Activated naive CD4-positive, alpha-beta T cell treated with anti-CD3 and anti-CD28 coated beads, Interleukin-2, amount 50 U/mL, for 72 hours (primary cell): Measurements from ENCODE around the gene RBP3. TPM values are rescaled to one million over a fixed set of nuclear protein-coding genes. Genes with fewer than 3 reads are reported as not detected.
"Not testable (repeated sequence)": the region's sequence is repeated elsewhere in the genome, so short reads cannot be mapped to it uniquely, and the experiment has no call there.

Experiments
- ATAC-seq, 2 donors: fragments of 150-1000 bp; cut with Tn5 transposase; 2 replicates each; pipeline ENCODE4 v1.10.0; 2021; ENCODE audit warnings: mild to moderate bottlenecking in 2 of 2, moderate library complexity in 2 of 2
- DNase-seq, 2 donors: peaks; one replicate each; pipeline ENCODE4 v3.0.0; 2021 to 2022; ENCODE audit warnings: low spot score in 2 of 2
- H3K27ac Mint-ChIP-seq, 2 donors: one replicate each; pipeline ENCODE4 v1.8.0; 2022; ENCODE audit warnings: mild to moderate bottlenecking in 2 of 2, mixed read lengths in 2 of 2
- H3K36me3 Mint-ChIP-seq, 2 donors: one replicate each; pipeline ENCODE4 v1.8.0; 2022; ENCODE audit warnings: mixed read lengths in 2 of 2
- H3K9me3 Mint-ChIP-seq, 2 donors: one replicate each; pipeline ENCODE4 v1.8.0; 2022; ENCODE audit warnings: mixed read lengths in 2 of 2
- total RNA-seq, 2 donors: library from RNA; stranded (reverse); gene quantifications; one replicate each; pipeline ENCODE4 v1.2.3, GENCODE V29; 2022

The RBP3 gene
- total RNA-seq, 2 donors from 2014 or later, result not detected

DNA sequence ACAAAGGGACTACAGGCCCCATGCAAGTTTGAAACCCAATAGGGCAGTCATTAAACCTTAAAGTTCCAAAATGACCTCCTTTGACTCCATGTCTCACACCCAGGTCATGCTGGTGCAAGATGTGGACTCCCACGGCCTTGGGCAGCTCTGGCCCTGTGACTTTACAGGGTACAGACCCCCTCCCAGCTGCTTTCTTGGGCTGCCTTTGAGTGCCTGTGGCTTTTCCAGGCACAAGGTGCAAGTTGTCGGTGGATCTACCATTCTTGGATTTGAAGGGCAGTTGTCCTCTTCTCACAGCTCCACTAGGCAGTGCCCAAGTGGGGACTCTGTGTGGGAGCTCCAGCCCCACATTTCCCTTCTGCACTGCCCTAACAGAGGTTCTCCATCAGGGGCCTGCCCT lies 37.9 kb downstream of the RBP3 start:
- H3K27ac Mint-ChIP-seq, ATAC-seq, DNase-seq, H3K9me3 Mint-ChIP-seq: not testable (repeated sequence)
- peaks cover 0 to 15% of the 10 kb centered on the region in 2 donors for H3K36me3 Mint-ChIP-seq

DNA sequence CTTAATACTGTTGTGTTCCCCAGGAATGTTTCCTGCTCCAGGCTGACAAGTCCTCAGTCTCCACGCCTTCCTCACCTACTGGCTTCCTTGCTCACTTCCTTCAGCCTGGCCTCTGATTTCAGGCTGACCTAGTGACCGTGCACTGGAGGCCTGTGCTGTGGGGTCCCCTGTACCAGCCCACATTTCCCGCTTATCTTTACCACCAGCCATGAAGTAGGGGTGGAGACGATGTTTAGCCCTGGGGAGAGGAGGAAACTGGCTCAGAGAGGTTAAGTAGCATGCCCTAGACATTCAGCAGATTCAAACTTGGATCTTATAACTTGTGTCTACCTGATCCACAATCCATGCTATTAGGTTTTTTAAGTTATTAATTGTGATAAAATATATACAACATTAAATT lies 40.7 kb downstream of the RBP3 start:
- peaks cover 4 to 8% of the 10 kb centered on the region in 2 donors for H3K9me3 Mint-ChIP-seq
- H3K27ac Mint-ChIP-seq, result no peak overlapping the region
- no peak for ATAC-seq
- no peak for DNase-seq
- peaks cover 0 to 15% of the 10 kb centered on the region in 2 donors for H3K36me3 Mint-ChIP-seq

DNA sequence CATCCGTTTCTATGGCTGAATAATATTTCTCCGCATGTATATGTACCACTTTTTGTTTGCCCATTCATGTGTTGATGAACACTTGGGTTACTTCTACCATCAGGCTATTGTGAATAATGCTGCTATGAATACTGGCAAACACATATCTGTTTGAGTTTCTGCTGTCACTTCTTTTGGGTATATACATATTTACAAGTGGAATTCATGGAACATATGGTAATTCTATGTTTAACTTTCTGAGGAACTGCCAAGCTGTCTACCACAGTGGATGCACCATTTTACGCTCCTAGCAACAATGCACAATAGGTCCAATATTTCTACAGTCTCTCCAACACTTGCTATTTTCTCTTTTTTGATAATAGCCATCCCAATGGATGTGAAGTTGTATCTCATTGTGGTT lies 41.5 kb downstream of the RBP3 start:
- DNase-seq (no peak), ATAC-seq (no peak)
- peaks cover 0 to 15% of the 10 kb centered on the region in 2 donors for H3K36me3 Mint-ChIP-seq
- peaks cover 4 to 8% of the 10 kb centered on the region in 2 donors for H3K9me3 Mint-ChIP-seq
- no peak overlapping the region for H3K27ac Mint-ChIP-seq

DNA sequence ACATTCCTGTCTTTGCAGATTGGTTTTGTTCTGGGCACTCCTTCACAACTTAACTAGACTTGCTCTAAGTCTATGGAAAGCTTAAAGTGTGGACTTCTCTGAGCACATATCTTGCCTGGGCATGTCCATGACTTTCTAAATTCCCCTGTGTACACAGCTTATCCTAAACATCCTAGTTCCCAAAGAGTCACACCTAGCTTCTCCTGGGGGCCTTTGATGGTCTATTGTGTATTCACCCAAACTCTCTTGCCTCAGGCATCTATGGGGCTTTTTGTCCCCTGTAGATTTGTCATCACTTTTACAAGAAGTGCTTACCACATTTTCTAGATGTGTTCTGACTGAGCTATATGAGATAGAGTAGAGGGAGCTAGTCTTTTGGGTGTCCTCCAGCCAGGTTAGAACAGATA lies 48.2 kb downstream of the RBP3 start:
- H3K27ac Mint-ChIP-seq, result peak overlapping the region in 1 of 2 donors; percentile 30
- peak; percentile 44 to 57 for ATAC-seq

DNA sequence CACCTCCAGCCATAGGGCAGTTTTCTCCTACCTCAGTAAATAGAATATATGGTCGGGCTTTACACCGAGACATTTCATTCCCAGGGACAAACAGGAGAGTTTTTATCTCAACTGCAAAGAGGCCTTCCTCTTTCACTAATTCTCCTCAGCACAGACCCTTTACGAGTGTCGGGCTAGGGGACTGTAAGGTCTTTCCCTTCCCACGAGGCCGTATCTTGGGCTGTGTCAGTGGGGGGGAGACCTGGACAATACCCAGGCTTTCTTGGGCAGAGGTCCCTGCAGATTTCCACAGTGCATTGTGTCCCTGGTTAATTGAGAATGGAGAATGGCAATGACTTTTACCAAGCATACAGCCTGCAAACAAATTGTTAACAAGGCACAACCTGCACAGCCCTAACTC lies 49.1 kb downstream of the RBP3 start:
- H3K36me3 Mint-ChIP-seq, result no peaks in the 10 kb centered on the region
- no peak overlapping the region for H3K27ac Mint-ChIP-seq
- no peak for DNase-seq
- ATAC-seq, result no peak
- no peaks in the 10 kb centered on the region for H3K9me3 Mint-ChIP-seq

More for the DNA sequence above, 48.2 kb downstream of the RBP3 start:
- Mint-ChIP-seq H3K9me3 (no peaks in the 10 kb centered on the region), H3K36me3 (no peaks in the 10 kb centered on the region)
- no peak for DNase-seq

DNA sequence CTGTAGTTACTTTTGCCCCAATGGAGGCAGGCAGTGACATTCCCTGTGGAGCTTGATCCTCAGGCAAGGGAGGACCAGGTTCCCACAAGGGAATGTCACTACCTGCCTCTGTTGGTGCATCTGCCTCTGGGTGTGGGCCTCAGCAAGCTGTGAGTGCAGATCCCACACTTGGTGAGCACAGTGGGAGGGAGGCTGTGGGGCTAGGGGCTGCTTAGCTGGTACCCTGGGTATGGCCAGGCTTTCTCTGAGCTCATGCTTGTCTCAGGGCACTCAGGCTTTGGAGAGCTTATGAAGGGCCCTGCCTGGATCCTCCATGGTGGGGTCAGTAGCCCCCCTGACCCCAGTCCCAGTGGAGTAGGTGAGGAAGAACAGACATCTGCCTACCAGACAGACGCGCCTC lies 52.1 kb downstream of the RBP3 start:
- DNase-seq (no peak), ATAC-seq (no peak)
- H3K36me3 Mint-ChIP-seq, result no peaks in the 10 kb centered on the region
- no peak overlapping the region for H3K27ac Mint-ChIP-seq
- H3K9me3 Mint-ChIP-seq, result no peaks in the 10 kb centered on the region

DNA sequence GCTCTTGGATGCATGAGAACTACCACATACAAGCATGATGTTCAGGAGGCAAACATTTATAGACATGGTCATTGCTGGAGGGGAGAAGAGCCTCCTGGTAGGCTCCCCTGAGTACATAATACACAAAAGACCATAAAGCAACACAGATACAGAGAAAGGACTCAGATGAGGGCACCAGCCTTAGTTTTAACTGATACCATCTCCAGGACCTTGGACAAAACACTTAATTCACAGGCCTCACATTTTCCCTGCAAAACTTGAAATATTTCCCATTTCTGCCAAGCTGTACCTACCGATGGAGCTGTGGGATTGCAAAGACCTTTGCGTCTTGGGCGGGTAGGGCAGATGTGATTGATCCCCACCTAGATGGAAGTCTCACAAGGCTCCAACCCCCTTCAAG lies 52.6 kb downstream of the RBP3 start:
- Mint-ChIP-seq H3K36me3 (no peaks in the 10 kb centered on the region), H3K27ac (no peak overlapping the region), H3K9me3 (no peaks in the 10 kb centered on the region)
- ATAC-seq, result no peak
- DNase-seq, result no peak

DNA sequence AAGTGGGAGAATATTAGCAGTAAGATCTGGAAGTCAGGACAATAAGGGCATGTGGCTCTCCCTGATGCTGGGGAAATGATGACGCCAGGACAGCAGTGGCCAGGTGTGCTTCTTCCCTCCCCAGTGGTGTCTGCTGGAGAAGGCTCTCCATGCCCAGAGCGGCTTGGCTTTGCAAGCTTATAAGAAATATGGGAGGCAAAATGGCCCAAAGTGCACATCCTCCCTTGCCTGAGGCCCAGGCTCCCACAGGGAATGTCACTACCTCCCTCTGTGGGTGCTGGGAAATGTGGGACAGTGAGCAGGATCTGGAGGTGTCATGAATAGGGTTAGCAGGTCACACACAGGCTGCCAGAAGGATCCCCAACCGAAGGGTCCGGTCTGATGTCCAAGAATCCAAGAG lies 53.0 kb downstream of the RBP3 start:
- Mint-ChIP-seq H3K27ac (no peak overlapping the region), H3K9me3 (no peaks in the 10 kb centered on the region), H3K36me3 (no peaks in the 10 kb centered on the region)
- no peak for DNase-seq
- no peak for ATAC-seq

DNA sequence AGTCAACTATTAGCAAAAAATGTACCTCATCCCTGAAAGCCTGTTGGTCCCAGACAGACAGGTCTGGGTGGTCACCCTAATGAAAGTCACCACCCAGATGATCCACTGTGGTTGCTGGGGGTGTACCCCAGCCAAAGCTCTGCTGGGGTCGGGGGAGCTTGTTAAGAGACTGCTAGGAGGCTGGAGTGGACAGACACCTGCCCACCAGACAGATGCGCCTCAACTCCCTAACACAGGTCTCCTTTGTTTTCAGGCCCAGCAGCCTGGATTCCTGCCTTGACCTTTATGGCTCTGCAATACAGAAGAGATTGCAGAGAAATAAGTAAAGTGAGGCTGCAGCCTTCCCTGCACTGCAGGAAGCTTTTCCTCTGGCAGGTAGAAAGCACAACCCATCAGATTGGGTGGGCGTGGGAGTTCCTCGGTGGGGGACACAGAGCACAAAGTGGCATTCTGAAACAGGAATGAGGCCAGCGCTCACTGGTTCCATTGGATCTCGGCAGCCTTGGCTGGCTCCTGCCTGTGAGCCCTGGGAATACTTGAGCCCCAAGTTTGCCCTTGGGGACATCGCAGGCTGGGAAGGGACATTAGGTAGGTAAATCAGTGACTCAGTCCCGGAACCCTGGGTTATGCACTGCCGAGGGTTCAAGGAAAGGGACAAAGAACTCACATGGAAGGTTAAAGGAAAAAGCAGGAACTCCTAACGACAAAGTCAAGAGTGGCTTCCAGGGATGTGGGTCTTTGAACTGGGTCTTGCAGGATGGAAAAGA lies 53.9 kb downstream of the RBP3 start:
- H3K9me3 Mint-ChIP-seq, result no peaks in the 10 kb centered on the region
- no peak overlapping the region for H3K27ac Mint-ChIP-seq

DNA sequence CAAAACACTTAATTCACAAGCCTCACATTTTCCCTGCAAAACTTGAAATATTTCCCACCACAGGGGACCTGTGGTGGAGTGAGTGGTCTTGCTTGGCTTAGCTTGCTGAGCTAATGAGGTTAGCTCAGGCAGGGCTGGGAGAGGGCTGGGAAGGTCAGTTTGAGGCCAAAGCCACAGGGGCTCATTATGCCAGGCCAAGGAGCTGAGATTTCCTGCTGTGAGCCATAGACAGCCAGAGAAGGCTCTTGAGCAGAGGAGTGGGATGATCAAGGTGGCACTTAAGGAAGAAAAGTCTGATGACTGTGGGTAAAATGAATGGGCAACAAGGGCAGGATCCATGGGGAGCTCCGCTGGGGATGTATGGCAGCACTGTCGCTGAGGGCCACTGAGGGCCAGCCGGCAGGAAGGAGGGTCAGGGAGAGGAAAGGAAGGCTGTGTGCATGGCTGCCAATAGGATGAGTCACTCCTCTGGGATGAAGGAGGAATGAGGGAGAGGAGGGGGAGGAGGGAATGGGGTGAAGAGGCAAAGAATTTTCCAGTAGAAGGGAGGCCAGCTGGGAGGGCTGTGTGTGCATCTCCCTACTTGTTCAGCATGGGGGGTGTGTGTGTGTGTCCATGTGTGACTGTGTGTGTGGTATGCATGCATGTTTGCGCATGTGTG lies 54.6 kb downstream of the RBP3 start:
- no peak for DNase-seq
- Mint-ChIP-seq H3K36me3 (no peaks in the 10 kb centered on the region), H3K9me3 (no peaks in the 10 kb centered on the region), H3K27ac (peak overlapping the region in 1 of 2 donors; percentile 19)
- ATAC-seq, result no peak

More for the DNA sequence above, 53.9 kb downstream of the RBP3 start:
- H3K36me3 Mint-ChIP-seq, result no peaks in the 10 kb centered on the region
- ATAC-seq (no peak), DNase-seq (no peak)

DNA sequence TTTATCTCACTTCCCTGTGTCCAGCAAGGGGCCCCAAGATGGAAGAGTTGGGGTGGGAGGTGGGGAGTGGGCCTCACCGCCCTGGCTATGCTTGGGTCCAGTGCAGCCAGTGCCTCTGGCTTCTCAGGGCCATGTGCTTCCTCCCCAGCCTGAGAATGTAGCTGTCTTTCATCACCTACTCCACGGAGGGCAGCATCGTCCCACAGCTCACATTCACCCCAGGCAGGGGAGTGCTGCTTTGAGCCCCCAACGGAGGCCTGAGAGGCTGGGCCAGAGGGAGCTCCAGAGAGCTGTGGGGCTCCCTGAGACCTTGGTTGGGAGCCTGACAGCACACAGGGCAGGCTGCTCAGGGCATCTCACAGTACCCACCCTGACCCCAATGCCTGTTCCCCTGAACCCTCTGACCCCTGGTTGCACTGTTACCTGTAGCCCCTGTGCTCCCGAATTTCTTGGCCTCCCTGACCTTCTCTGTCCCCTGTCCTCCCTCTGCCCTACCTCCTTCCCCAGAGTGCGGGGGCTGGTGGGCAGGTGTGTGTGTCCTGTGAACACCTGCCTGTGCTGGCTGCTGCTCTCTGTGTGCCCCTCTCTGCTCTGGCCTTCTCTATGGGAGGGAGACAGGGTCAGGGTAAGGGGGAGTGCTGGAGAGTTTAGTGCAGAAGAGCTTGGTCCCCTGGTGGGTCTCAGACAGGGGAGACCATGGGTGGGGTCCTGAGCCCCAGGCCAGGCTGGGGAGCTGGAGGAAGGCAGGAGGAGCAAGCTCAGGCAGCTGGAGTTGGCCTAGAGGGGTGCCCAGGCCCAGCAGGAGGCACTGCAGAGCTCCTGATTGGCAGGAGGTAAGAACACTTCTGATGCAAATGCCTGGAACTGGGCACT lies 55.5 kb downstream of the RBP3 start:
- Mint-ChIP-seq H3K9me3 (no peaks in the 10 kb centered on the region), H3K27ac (peak overlapping the region in 1 of 2 donors; percentile 68), H3K36me3 (no peaks in the 10 kb centered on the region)
- ATAC-seq (peak in 1 of 2 donors; percentile 26), DNase-seq (no peak)

DNA sequence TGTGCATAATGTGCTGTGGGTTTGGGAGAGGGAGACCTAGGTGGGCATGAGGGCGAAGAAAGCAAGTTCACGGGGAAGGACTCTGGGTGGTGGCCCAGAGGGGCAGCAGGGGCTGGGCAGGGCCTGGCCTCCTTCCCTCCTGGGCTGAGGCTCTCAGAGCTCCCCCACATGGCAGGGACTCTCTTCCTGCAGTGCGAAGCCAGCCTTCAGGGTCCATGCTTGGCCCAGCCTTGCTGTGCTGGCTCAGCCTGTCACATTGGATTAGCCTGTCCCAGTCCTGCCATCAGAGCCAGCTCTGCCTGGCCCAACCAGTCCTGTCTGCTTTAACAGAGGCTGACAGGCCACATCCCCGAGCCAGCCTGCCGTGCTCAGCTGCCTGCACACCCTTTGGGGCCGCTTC lies 56.3 kb downstream of the RBP3 start:
- Mint-ChIP-seq H3K9me3 (no peaks in the 10 kb centered on the region), H3K27ac (no peak overlapping the region), H3K36me3 (no peaks in the 10 kb centered on the region)
- ATAC-seq (no peak), DNase-seq (no peak)

DNA sequence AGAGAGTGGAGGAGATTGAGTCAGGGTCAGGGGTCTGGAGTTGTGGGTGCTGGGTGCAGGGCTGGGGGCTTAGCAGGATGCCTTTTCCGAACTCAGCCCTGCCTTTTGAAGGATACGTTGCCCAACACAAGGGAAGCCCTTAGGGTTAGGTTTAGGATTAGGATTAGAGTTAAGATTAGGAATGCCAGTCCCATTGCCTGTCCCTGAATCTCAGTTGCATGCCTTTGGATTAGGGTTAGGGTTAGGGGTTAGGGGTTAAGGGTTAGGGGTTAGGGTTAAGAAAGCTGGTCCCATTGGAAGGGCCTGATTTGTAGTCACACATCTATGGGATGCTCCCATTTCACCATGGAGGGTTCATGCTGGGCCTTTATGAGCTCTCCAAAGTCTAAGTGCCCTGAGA lies 56.8 kb downstream of the RBP3 start:
- ATAC-seq, result no peak
- Mint-ChIP-seq H3K9me3 (no peaks in the 10 kb centered on the region), H3K36me3 (no peaks in the 10 kb centered on the region), H3K27ac (no peak overlapping the region)
- DNase-seq, result no peak

DNA sequence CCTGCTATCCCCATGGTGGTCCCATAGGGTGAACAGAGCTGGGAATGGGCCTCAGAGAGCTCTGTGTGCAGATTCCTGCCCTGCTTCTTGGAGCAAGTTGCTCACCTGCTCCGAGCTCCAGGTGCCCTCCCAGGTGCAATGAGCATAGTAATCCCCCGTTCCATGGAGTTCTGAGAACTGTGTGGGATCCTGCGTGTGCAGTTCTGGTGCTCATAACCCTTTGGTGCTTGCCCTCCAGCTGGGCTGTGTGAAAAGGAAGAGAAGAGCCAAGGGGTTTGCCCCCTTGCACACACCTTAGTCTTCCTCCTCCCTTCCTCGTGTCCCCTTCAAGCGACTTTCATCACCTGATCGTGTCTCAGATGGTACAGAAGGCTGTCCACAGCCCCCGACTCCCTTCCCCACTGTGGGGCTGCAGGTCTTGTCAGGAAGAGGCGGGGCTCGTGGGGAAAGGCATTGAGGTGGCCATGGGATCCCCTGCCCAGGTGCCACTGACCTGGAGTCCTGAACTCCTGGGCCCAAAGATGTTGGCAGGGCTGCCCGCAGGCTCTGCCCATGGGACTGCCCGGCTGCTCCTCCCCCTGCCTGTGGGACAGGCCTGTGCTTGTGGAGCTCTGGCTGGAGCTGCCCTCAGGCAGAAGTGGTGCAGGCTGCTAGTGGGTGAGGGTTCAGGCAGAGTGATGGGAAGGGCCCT lies 57.8 kb downstream of the RBP3 start:
- no peak for ATAC-seq
- no peak overlapping the region for H3K27ac Mint-ChIP-seq
- H3K36me3 Mint-ChIP-seq, result no peaks in the 10 kb centered on the region
- no peaks in the 10 kb centered on the region for H3K9me3 Mint-ChIP-seq
- DNase-seq, result no peak

DNA sequence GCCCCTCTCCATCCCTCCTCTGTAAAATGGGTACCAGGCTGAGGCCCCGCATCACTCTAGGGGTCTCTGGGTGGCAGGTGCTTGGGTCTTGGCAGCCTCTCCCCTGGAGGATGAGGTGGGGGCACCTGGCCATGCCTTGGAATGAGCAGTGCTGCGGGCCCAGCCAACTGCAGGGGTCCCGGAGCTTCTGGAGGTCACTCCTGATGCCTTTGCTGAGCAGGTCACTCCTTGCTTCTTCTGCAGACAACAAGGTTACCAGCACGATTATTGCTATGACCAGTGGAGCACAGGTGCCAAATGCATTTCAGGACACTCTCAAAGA lies 58.3 kb downstream of the RBP3 start:
- no peak overlapping the region for H3K27ac Mint-ChIP-seq
- no peak for DNase-seq
- H3K9me3 Mint-ChIP-seq, result no peaks in the 10 kb centered on the region

DNA sequence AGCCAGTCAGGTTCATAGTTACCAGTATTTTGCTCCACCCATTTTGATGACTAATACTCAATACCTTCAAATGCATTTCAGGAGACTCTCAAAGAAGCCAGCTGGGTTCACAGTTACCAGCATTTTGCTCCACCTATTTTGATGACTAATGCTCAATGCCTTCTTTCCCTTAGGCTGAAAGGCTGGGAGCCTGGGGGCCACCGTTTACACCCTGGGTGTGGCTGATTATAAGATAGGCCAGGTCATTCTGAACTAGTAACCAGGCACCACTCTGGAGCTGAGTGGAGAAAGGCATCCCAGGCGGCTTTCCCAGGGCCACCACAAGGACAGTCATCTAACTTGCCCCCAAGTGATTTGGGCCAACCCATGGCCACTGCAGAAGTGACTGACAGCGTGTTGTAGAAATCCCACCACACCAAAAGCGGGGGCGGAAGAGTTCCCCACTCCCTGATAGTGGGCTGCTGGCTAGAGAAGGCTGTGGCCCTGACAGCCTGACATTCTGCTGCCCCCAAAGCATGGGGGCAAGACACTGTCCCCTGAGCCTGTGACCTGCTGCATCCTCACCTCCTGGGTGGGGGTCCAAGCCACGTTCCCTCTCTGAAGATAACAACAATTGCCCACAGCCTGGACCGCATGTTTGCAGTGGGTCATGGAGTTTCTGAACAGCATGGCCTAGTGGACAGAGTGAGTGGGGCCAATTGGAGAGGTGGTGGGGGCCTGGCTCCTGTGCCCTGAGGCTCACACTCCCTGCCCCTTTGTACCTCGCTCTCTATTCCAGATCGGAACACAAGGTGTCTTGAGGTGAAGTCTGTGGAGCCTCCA lies 58.9 kb downstream of the RBP3 start:
- Mint-ChIP-seq H3K9me3 (no peaks in the 10 kb centered on the region), H3K27ac (no peak overlapping the region), H3K36me3 (no peaks in the 10 kb centered on the region)
- ATAC-seq (peak in 1 of 2 donors; percentile 38), DNase-seq (no peak)

More for the DNA sequence above, 58.3 kb downstream of the RBP3 start:
- no peak for ATAC-seq
- H3K36me3 Mint-ChIP-seq, result no peaks in the 10 kb centered on the region
